Hypothalamus (tissue), 51 donors: ENCODE data around the gene PHKA2.

Experiments used
- DNase-seq, 51 donors: peaks; one replicate each; lab custom pipeline; 2025; lab: John Stamatoyannopoulos, UW

PHKA2 gene

DNA sequence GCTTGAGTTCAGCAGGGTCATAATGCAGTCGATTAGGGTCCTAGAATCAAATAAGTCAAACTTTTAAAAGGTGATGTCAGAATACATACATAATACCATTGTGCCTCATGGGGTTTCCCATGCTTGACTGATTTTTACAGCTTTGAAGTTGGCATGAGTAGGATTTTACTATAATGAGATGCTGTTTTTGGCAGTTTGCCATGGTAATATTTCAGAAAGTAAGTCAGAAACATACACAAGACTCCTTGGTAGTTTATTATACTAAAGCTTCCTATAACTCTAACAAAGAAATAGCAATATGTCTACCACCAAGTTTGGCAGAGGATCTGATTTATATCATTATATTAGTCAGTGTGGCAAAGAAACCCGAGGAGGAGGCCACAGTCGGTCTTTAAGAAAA is 45.2 kb downstream of the PHKA2 start:
- no peak for DNase-seq

DNA sequence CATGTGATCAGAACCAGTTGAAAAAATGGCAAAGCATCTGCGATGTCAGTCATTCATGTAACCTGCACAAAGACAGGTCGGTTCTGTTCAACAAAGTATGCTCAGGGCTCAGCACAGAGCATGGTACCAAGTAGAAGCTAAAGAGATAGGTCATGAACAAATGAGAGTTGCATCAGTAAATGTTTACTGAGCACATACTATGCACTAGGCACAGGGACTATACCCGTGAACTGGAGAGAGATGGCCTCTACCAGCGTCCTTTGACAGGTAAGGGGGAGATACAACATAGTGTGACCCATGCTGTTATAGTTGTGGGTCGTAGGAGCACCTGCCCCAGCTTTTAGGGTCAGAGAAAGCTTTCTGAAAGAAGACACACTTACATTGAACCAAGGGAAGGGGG is 46.7 kb downstream of the PHKA2 start:
- DNase-seq: no peak

DNA sequence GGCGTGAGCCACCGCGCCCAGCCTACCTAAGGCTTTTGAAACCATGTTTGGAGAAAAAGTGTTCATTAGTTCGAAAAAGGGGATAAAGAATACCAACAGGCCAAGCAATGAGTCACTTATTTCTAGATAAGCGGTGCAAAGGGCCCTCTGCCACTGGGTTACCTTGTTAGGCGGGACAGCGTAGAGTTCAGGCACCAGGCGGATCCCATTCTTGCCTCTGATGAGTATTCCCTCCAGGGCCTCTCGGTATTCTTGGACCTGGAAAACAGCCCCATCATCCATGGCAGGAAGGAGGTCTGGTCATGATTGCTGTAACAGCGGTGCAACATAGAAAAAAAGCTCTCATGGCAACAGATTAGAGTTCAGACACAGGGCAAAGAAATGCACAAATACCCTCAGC is 48.0 kb downstream of the PHKA2 start:
- DNase-seq: no peak

DNA sequence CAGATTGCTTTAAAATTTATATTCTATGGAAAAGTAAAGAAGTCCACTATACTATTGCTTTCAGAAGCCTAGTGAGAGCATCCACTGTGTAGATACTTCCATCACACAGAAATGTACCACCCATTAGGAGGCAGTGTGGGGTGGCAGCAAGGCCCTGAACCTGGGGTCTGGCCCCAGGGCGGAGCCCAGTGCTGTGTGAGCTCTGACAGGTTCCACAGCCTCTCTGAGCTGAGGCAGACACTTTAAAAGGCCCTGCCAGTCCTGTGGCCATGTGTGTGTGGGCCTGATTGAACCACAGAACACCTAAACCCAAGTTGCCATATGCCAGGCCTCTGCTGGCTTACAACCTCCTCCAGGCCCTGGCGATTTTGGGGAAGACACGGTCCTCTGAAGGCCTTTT is 49.2 kb downstream of the PHKA2 start:
- no peak for DNase-seq

DNA sequence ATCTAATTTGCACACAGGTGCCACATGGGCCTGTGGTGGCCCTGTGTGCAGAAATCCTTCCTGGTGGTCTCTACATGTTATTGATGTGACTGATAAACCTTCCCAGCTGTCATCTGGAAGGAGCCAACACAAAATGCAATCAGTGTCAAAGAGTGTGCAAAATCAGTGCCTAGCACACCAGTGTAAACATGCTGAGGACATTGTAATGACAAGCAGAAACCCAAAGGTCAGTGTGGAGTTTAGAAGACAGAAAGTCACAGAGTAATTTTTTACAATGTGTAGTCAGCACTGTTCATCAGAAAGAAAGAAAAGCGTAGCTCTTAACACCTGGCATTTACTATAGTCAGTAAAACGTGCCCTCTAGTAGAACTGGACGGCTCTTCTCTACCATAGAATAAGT is 50.3 kb downstream of the PHKA2 start:
- DNase-seq: no peak

DNA sequence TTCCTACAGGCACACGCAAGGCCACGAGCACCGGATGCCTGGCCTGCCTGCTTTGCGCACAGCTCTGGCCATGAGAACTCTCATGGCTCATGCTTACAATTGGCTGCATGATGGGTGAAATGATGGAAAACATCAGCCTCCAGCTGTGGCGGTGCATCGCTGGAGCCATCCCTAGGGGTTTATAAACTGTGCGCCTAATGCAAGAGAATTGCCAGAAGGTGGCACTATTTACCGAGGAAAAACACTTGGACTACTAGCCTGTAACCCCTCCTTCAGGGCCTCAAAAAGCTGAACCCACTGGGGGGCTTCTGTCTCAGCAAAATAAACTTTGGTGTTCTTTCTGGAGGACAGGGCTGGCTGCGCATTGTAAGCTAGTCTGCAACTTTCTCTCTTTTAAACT is 51.9 kb downstream of the PHKA2 start:
- peak in 6 of 51 donors; percentile 1 to 9 (median 2) for DNase-seq

DNA sequence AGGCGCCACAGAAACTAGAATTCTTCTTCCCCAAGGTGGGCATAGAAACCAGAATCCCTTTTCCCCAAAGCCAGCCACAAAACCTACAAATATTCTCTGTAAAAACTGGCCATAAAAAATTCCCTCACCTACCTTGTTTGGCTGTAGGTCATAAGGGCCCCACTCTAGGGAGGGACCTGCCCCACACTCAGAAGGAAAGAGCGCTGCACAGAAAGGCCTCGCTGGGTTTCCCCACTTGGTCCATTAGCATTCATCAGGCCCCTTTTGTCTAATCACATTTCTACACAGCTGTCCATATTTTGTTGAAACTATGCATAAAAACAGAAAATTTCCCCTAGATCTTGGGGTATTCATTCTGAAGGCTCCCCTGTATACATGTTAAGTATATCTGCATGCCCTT is 54.1 kb downstream of the PHKA2 start:
- DNase-seq: no peak

DNA sequence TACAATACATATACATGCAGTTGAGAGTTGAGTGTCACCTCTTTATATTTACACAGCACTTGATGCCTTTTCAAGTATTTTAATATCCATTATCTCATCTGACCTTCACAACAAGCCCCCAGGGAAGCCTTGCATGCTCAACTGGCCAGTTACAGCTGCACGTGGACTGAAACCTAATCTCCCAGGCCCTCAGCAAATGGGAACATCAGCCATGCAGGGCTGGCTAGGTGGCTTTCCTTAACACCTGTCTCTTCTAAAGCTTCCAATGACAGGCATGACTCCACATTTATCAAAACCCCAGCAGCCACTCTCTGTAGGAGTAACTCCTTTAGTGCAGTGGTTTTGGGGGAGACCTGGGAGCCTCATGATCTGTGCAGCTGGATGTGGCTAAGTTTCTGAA is 56.4 kb downstream of the PHKA2 start:
- DNase-seq: no peak

DNA sequence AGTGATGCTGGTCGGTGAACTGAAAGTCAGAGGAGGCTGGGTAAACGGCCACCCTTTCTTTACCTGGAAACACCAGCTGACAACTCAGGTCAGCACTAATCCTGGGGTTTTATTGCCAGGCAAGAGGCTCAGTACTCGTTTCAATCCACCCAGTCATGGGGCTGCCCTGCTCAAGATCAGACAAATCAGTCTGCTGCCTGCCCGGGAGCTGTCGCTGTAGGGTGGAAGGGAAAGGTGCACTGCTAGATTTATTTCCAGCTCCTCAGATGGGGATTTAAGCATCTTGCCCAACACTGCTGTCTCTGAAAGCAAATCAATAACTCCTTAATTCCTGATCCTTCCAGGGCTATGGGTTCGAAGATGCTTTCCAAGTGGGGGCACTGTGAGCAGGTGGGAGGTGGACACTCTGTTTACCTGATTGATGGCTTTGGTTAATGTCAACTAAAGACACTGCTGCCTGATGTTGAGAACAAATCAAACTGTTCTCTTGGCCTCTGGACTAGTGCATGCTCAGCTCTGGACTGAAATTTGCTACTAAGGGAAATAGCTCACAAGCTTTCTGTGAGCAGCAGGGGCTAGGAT is 59.3 kb downstream of the PHKA2 start:
- DNase-seq: no peak

DNA sequence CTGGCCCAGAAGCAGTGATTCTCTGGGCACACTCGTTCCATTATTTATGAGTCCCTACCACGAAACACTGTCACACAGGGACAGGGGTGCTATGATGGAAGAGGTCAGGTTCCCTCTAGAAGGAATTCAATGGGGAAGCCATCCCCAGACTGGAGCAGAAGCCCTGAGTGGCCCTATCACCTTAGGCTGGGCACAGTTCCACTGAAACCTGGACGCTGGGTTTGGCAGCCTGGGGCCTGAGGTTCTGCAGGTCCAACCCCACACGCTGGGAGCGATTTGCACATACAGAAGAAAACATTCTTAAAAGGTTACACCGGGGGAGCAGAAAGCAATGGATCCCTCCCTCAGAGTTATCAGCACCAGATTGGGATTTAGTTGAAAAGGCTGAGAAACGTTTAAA is 63.3 kb downstream of the PHKA2 start:
- no peak for DNase-seq

DNA sequence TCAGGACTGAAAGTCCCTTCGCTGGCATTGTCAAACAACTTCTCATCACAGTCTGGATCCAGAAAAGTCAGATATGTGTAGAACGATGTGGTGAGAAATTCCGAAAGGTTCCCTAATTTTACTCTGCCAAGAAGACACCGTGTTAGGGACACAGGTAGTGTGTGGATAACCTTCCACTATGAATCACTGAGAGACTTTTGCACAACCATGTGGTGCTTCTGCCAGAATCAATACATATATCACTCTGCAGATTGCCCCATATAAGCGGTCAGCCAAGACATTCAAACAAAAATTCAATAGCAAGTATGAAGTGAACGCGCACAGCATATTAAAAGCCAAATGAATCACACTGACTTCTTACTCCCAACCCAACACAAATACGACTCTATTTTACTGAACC is 63.8 kb downstream of the PHKA2 start:
- DNase-seq: no peak

DNA sequence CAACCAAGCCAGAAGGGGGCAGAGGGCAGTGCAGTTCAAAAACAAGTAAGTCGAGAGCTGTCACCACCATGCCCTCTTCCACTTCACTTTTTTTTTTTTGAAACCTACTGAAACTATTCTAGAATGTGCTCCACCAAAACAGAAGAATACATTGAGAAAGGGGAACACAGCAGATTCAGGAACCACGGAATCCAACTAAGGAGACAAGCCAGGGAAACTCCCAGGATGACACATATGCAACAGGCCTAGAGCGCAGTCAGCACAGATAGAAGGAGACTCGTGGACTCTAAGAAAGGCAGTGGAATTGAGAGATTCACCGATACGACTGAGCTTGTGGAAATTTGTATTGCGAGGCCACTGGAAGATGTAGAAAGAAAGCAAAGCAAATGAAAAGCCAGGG is 66.1 kb downstream of the PHKA2 start:
- DNase-seq: no peak

DNA sequence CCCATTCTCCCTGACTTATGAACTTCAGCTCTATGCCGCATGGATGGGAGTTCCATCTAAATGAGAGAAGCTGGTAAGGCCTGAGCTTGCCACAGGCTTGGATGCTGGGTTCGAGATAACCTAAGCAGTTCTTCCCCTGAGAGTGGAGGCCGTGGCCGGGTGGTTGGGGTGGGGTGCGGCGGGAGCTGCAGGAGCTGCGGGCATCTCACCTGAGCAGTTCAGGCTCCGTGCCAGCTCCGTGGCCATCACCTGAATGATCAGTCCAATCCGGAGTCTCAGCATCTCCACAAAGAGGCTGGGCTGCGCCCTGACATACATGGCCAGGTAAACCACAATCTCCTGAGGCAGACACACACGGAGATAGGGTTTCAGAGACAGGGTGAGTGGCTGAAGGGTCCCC is 77.6 kb downstream of the PHKA2 start:
- no peak for DNase-seq

DNA sequence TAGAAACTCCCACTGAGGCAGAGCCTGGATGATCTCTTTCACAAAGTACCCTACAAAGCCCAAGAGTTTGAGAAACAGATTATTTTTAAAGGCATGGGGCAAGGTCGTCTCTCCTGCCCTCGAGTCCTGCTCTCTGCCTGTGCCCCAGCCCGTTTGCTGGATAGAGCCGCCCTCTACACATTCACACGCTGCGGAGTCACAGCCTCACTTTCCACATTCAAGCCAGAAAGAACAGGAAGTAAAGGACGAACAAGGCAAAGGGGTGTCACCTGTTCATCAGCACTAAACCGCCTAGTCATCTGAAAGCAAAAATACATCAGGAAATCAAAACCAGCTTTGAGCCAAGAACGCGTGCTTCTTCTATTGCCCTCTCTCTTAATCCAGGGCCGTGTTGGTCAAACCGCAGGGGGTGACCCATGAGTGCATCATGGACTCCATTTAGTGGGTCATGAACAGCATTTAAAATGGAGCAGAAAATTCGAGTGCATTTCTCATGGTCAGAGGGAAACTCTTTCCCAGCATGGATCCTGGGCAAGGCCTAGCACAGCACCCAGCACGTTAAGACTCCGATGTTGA is 83.4 kb downstream of the PHKA2 start:
- DNase-seq: no peak

DNA sequence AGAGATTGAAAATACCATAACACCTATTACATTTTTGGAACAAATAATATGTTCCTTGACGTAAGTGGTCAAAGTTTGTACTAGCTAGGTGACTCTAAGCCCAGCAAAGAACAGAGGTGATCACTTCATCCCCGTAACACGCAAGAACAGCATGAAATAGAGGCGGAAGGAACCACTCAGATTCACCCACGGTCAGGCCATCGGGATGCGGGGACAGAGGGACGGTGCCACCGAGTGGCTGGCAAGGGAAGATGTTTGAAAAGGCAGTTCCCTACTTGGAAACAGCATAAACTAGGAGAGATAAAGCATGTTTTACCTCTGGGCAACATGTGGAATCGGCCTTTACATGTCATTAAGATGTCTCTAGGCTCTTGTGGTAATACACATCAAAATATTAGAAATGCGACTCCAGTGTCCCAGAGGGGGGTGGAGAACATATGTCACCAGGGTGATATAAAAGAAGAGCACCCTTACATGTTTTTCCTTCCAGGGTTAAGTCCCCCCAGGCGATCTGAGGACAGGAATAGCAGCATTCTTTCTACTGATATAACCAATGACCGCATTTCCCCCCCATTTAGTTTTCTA is 84.0 kb downstream of the PHKA2 start:
- peak in 17 of 51 donors; percentile 0 to 30 (median 4) for DNase-seq

DNA sequence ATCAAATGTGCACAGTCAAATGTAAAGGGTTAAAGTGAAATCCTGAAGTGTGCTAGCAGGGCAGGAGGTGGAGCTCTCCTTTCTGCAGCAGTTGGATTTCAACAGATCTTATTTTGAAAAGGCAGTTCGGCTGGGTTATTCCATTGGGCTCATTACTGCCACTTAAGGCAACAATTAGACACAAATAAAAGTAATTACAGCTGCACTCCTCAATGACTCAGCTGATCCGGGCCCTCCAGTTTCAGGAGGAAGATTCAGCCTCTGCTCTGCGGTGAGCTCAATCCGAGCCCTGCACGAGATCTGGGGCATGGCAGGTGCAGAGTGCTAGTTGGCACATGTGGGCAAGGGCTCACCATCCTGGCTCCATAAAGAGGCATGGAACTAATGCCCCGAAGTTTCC is 85.4 kb downstream of the PHKA2 start:
- peak in 6 of 51 donors; percentile 1 to 30 (median 3) for DNase-seq

DNA sequence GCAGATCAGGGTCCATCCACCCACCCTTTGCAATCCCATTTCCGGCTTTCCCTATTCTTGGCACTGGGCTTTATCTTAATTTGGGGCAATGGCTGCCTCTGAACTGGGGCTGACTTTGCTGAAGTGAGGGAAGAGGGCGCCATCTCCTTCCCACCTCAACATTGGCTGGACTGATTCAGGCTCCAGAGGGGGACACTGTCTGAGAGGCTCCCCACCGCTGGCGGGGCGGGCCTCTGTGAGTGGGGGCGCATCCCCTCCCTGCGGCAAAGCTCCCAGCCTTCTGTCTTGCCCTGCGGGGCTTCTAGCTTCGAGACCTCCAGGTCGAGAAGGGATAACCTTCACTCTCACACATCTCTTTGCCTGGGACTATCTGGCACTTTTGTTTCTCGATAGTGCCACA is 85.8 kb downstream of the PHKA2 start:
- no peak for DNase-seq

DNA sequence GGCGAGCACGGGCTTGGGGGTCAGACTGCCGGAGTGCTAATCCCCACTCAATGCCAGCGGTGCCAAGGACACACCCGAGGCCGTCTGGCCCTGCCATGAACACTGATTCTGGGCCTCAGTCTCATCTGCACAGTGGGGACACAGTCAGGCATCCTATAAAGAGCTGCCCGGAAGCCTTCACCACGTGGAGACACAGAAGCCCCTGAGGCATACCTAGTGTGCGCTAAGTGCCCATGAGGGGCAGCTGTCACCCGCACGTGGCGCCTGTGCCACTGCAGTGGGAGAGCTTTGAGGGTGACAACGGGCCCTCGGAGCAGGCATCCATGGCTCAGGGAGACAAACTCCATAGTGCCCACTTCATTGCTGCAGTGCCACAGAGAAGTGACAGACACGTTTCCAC is 86.3 kb downstream of the PHKA2 start:
- no peak for DNase-seq

DNA sequence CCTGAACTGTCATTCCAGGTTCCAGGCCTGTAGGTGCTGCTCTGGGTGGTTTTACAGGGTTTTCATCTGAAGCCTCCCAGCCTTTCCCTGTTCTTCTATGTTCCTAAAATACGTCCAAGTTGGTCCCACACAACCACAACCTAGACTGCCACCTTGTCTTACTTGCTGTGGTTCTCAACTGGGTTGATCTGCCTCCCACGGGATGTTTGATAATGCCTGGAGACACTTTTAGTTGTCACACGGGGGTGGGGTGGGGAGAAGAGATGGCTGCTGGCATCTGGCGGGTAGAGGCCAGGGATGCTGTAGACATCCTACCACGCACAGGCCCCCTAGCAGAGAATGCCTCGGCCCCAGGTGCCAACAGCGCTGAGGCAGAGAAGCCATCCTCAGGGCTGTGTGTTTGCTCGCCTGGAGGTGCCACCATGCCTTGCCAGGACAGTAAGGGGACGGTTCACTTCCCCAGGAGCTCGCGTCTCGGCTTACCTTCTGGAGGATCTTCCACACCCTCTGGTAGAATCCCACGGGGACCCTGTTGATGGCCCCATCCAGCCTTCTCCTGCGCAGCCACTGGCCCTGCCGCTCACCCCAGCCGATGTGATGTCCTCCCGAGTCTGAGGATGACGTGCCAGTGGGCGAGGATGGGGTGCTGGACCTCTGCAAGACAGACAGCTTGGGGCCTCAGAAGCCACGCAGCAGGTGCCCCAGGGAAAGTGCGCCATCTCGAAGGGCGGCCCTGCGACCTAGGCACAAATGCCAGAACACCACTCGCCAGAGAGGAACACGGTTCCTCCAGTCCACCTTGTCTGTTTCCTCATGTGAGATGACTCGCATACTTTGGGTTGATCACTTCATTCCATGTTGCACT is 87.0 kb downstream of the PHKA2 start:
- DNase-seq: peak in 2 of 51 donors; percentile 1 to 13

DNA sequence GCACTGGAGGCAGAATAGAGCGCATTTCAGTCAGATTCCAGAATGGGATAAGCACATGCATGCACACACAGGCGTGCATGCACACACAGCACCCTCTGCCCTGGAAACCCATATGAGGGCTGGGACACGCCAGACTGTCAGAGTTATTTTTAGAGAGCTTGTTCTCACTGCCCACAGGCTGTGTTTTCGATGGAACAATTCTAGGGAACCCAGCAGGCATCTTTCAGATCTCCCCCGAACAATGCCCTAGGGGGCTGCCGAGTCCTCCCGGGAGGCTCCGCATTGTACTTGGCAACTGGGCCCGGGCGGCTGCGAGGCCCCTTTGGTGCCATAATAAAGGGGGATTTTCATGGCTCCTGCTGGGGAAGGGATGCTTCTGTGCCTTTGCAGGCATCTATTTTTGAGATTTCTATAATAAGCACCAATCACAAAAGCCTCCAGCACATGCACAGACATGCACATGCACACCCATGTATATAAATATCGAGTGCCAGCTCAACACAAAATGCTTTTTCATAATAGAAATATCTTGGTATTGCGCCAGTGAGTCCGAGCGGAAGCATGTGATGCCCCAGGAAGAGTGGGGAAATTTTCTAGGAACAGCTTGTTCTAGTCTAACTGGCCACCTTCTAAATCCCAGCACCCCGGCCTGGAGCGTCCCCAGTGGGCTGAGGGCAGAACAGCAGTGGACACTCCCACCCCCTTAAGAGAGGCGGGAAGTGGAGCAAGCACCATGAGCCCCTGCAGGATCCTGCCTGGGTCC is 88.5 kb downstream of the PHKA2 start:
- DNase-seq: peak in 1 of 51 donors; percentile 11

DNA sequence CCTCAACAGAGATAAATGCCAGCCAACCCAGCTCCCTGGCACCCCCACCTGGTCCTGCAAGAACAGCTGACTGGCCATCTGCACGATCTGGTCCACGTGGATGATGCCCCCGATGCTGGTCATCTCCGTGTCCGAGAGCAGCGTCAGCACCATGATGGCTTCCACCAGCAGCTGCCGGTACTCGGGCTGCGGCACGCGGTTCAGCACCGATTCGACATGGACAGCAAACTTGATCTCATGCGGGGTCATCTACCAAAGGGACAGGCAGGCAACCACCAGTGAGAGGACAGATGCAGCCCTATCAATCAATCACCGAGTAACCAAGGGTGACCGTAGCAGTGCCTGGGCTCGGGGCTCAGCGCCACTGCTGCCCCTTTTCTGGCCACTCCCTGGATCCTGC is 89.8 kb downstream of the PHKA2 start:
- no peak for DNase-seq
